Kidney epithelial cell (primary cell): Measurements from ENCODE around the gene ITPK1. TPM values are rescaled to one million over a fixed set of nuclear protein-coding genes. Genes with fewer than 3 reads are reported as not detected.
"Not testable (repeated sequence)": the region's sequence is repeated elsewhere in the genome, so short reads cannot be mapped to it uniquely, and the experiment has no call there.

Source experiments
- DNase-seq: peaks from one replicate; pipeline ENCODE4 v3.0.0-alpha.2; 2010; ENCODE audit warnings: low read depth
- H3K27me3 ChIP-seq: 2 replicates; pipeline ENCODE4 v1.6.0; 2011; ENCODE audit warnings: low read length; ENCODE audit not compliant: control insufficient read depth, insufficient read depth
- H3K36me3 ChIP-seq: 2 replicates; pipeline ENCODE4 v1.5.1; 2011; ENCODE audit warnings: low read length; ENCODE audit not compliant: control insufficient read depth, insufficient read depth
- H3K4me3 ChIP-seq: 2 replicates; pipeline ENCODE4 v1.5.1; 2011; ENCODE audit warnings: low read depth, mild to moderate bottlenecking, control low read depth, low read length
- CTCF ChIP-seq: IDR thresholded peaks from 2 replicates; pipeline ENCODE4 v1.5.1; 2011; ENCODE audit warnings: mild to moderate bottlenecking, moderate library complexity, low read length, control low read depth, inconsistent platforms; ENCODE audit not compliant: insufficient read depth, poor library complexity, severe bottlenecking
- total RNA-seq: library from RNA; depleted of rRNA; stranded (reverse); fragments of >200 nt; gene quantifications from 2 replicates; pipeline ENCODE4 v1.2.3, GENCODE V29; 2015

ITPK1 gene
- total RNA-seq, 1 donor from 2014 or later, result 21.3 TPM

- TF ChIP-seq CTCF, result no peak
Measured at GRCh38 chr14:93146119-93146518, 30.4 kb upstream of the ITPK1 start.

DNA sequence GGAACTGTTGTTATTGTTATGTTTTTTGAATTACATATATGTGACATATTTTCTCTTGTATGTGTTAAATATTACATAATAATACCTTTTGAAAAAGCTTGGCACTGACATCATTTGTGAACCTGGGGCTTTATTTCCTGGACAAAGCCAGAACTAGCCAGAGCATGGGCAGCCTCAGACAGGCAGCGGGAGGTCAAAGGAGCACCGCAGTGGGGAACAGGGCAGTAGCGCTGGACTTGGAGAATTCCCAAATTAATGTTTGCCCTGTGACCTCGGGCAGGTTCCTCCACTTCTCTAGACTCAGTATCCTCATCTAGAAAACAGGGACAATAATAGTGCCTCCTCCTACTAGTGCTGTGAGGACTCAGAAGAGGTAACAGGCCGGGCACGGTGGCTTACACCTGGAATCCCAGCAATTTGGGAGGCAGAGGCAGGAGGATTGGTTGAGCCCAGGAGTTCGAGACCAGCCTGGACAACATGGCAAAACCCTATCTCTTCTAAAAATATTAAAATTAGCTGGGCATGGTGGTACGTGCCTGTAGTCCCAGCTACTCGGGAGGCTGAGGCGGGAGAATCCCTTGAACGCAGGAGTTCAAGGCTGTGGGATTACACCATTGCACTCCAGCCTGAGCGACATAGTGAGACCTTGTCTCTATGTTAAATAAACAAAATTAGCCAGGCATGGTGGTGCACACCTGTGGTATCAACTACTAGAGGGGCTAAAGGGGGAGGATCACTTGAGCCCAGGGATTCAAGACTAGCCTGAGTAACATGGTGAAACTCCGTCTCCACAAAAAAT is 27.3 kb upstream of the ITPK1 start:
- no peak for TF ChIP-seq CTCF
- no peak overlapping the region for H3K4me3 ChIP-seq
- H3K27me3 ChIP-seq, result no peaks in the 10 kb centered on the region
- no peaks in the 10 kb centered on the region for H3K36me3 ChIP-seq
- no peak for DNase-seq

More at GRCh38 chr14:93146119-93146518, 30.4 kb upstream of the ITPK1 start:
- Histone ChIP-seq H3K27me3 (no peaks in the 10 kb centered on the region), H3K36me3 (no peaks in the 10 kb centered on the region), H3K4me3 (no peak overlapping the region)
- no peak for DNase-seq

GRCh38 chr14:93137864-93138263 is 22.1 kb upstream of the ITPK1 start:
- no peak for DNase-seq
- H3K27me3 ChIP-seq, result no peaks in the 10 kb centered on the region
- H3K36me3 ChIP-seq, result no peaks in the 10 kb centered on the region
- no peak overlapping the region for H3K4me3 ChIP-seq
- TF ChIP-seq CTCF, result no peak

DNA sequence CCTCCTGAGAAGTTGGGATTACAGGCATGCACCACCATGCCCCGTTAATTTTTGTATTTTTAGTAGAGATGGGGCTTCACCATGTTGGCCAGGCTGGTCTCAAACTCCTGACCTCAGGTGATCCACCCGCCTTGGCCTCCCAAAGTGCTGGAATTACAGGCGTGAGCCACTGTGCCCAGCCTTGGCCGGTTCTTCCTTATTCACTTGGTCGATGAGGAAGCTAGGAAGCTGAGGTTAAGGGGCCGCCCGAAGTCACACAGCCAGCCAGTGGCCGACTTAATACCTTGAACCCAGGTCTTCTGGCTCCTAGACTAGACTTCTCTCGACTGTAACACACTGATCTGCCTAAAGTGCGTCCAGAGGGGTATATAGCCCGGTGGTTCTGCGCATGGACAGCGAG is 20.8 kb upstream of the ITPK1 start:
- H3K36me3 ChIP-seq, DNase-seq, H3K4me3 ChIP-seq, H3K27me3 ChIP-seq: not testable (repeated sequence)

GRCh38 chr14:93136009-93136408 is 20.3 kb upstream of the ITPK1 start:
- Histone ChIP-seq H3K27me3 (no peaks in the 10 kb centered on the region), H3K36me3 (no peaks in the 10 kb centered on the region), H3K4me3 (no peak overlapping the region)
- TF ChIP-seq CTCF, result no peak
- DNase-seq, result no peak

- no peak for DNase-seq
- TF ChIP-seq CTCF, result no peak
- Histone ChIP-seq H3K4me3 (no peak overlapping the region), H3K36me3 (no peaks in the 10 kb centered on the region), H3K27me3 (no peaks in the 10 kb centered on the region)
Measured at GRCh38 chr14:93135399-93135798, 19.7 kb upstream of the ITPK1 start.
